Calu3 (cell line): ENCODE results near the gene IPP. TPM values are rescaled to one million over a fixed set of nuclear protein-coding genes. Genes with fewer than 3 reads are reported as not detected.
A peak's percentile ranks its signal among the peaks of the same experiment; 100 is the strongest.

Experiments used
- BruUV-seq: library from RNA; stranded (reverse); fragments of 400-500 nt; replicated peaks from 2 replicates; lab custom pipeline; 2021; lab: Mats Ljungman, UMichigan
- CTCF ChIA-PET: fragments of 300-600 bp; sonication (Branson Sonifier 250); formaldehyde crosslinking; loops from one replicate; lab custom pipeline; 2022; ENCODE audit warnings: antibody characterized with exemption; lab: Charles Lee
- DNase-seq: peaks from one replicate; pipeline ENCODE4 v3.0.0; 2022
- H3K27ac Mint-ChIP-seq: one replicate; pipeline ENCODE4 v1.8.0; 2022; ENCODE audit warnings: mixed read lengths; ENCODE audit not compliant: unreplicated experiment
- H3K27me3 Mint-ChIP-seq: one replicate; pipeline ENCODE4 v1.8.0; 2022; ENCODE audit warnings: mixed read lengths; ENCODE audit not compliant: unreplicated experiment
- H3K36me3 Mint-ChIP-seq: one replicate; pipeline ENCODE4 v1.8.0; 2022; ENCODE audit warnings: mild to moderate bottlenecking, moderate library complexity, mixed read lengths; ENCODE audit not compliant: insufficient read depth, unreplicated experiment
- H3K4me1 Mint-ChIP-seq: one replicate; pipeline ENCODE4 v1.8.0; 2022; ENCODE audit warnings: mild to moderate bottlenecking, low read depth, mixed read lengths; ENCODE audit not compliant: unreplicated experiment
- H3K4me3 Mint-ChIP-seq: one replicate; pipeline ENCODE4 v1.8.0; 2022; ENCODE audit warnings: mild to moderate bottlenecking, low read depth, moderate library complexity, mixed read lengths; ENCODE audit not compliant: unreplicated experiment
- H3K9me3 Mint-ChIP-seq: one replicate; pipeline ENCODE4 v1.8.0; 2022; ENCODE audit warnings: low read depth, mixed read lengths; ENCODE audit not compliant: unreplicated experiment
- CTCF ChIP-seq: fragments of 200-600 bp; IDR thresholded peaks from one replicate; pipeline ENCODE4 v1.8.0; 2022; ENCODE audit warnings: antibody characterized with exemption; ENCODE audit not compliant: unreplicated experiment
- intact Hi-C: fragments of 100-400 bp; cut with micrococcal nuclease; formaldehyde crosslinking; loops from one replicate; pipeline ENCODE4 v1.10.0; 2022; ENCODE audit not compliant: unreplicated experiment
- total RNA-seq: library from RNA; stranded (reverse); gene quantifications from 2 replicates; pipeline ENCODE4 v1.2.3, GENCODE V29; 2022

IPP gene
- total RNA-seq, 1 experiment from 2014 or later = 11.6 TPM

DNA sequence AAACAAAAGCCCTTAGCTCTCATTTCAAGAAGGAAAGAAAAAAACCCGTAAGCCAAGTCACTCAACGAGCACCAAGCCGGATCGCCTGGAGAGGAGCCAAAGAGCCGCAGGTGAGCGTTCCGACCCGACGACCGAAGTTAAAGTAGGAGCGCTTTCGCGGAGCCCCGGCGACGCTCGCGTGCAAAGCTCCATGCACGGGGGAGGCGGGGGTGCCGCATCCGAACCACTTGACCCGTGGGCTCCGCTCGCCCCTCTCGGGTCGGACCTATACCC lies 64.5 kb downstream of the IPP start:
- peak overlapping the region; percentile 80 for H3K27ac Mint-ChIP-seq
- TF ChIP-seq CTCF = no peak
- DNase-seq = peak; percentile 65
- H3K4me1 Mint-ChIP-seq = peaks cover 12% of the 10 kb centered on the region
- H3K4me3 Mint-ChIP-seq = peak overlapping the region; percentile 89
- peaks cover 58% of the 10 kb centered on the region for H3K36me3 Mint-ChIP-seq
- BruUV-seq = no TSS peak
- H3K27me3 Mint-ChIP-seq = no peaks in the 10 kb centered on the region
- no peaks in the 10 kb centered on the region for H3K9me3 Mint-ChIP-seq
- intact Hi-C loops = loop anchor here (5.0 to 10.0 kb wide), 2 partner anchors 174 to 1639 kb away; no protein-coding TSS in a partner anchor
- CTCF ChIA-PET = interaction anchor here (0.5 to 1.3 kb wide), 7 partner anchors 12 to 377 kb away, joined by 3 to 10 read pairs (median 3); partner anchors contain the start of gene MAST2

DNA sequence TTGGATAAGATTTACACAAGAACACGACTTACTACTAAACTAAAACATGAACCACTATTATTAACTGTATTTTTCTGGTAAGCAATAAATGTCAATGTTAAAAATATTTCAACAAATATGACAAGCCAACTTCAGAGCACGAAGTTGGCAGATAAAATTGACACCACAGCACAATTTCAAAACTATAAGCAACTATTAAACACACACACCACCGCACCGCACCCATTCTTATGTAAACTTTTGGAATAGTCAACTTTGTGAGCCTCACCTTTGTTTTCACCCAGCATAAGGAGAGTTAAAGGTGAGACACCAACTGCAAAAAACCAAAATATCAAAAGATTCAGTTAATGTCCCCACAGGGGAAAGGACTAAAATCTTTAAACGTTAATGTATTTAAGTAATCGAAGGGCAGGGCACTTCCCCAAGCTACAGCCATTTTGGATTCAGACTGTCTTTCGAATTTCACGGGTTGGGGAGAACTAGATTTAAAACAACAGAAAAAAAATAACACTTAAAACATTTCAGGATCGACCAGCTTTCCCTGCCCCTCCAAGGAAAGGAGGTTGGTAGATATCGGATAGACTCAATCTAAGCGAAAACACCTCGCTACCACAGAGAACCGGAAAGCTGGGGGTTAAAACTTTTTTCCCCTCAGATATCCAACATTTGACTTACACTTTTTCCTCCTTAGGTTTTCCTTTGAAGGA lies 65.0 kb downstream of the IPP start:
- H3K27ac Mint-ChIP-seq = peak overlapping the region; percentile 80
- peaks cover 53% of the 10 kb centered on the region for H3K36me3 Mint-ChIP-seq
- no peak for DNase-seq
- intact Hi-C loops = loop anchor here (2.0 to 10.0 kb wide), 3 partner anchors 37 to 1639 kb away; no protein-coding TSS in a partner anchor
- no TSS peak for BruUV-seq
- H3K27me3 Mint-ChIP-seq = no peaks in the 10 kb centered on the region
- no peaks in the 10 kb centered on the region for H3K9me3 Mint-ChIP-seq
- no peak for TF ChIP-seq CTCF
- CTCF ChIA-PET = interaction anchor here (0.6 to 1.3 kb wide), 6 partner anchors 11 to 378 kb away, joined by 3 to 10 read pairs (median 3); no protein-coding TSS in a partner anchor
- H3K4me1 Mint-ChIP-seq = peaks cover 17% of the 10 kb centered on the region
- peak overlapping the region; percentile 89 for H3K4me3 Mint-ChIP-seq

- CTCF ChIA-PET = no interaction called here
- H3K27me3 Mint-ChIP-seq = no peaks in the 10 kb centered on the region
- peak overlapping the region; percentile 80 for H3K27ac Mint-ChIP-seq
- peaks cover 52% of the 10 kb centered on the region for H3K36me3 Mint-ChIP-seq
- no peak for DNase-seq
- peak overlapping the region; percentile 89 for H3K4me3 Mint-ChIP-seq
- intact Hi-C loops = loop anchor here (2.0 to 10.0 kb wide), 2 partner anchors 36 to 1640 kb away; no protein-coding TSS in a partner anchor
- no peaks in the 10 kb centered on the region for H3K9me3 Mint-ChIP-seq
- H3K4me1 Mint-ChIP-seq = peaks cover 22% of the 10 kb centered on the region
- TF ChIP-seq CTCF = no peak
- BruUV-seq = TSS peak; percentile 31
These were observed 66.1 kb downstream of the IPP start for GRCh38 chr1:45684402-45684801.

DNA sequence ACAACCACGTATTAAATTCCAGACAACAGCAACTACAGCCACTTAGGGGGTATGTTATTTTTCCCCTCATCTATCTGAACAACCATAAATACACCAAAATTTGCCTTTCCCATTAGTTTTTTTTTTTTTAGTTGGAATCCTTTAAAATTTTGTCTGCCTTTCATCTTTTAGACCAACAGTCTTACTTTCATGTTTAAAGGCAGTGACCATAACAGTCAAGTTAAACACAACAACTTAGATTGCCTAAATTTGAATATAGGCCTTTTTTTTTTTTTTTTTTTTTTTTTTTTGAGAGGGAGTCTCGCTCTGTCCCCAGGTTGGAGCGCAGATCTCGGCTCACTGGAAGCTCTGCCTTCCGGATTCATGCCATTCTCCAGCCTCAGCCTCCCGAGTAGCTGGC lies 67.5 kb downstream of the IPP start:
- TF ChIP-seq CTCF = no peak
- BruUV-seq = no TSS peak
- DNase-seq = no peak
- Mint-ChIP-seq H3K4me1 (peaks cover 33% of the 10 kb centered on the region), H3K9me3 (no peaks in the 10 kb centered on the region), H3K27me3 (no peaks in the 10 kb centered on the region), H3K36me3 (peaks cover 40% of the 10 kb centered on the region), H3K27ac (no peak overlapping the region), H3K4me3 (no peak overlapping the region)
- intact Hi-C loops = loop anchor here (10.0 kb wide), 1 partner anchor 1642 kb away; no protein-coding TSS in a partner anchor
- CTCF ChIA-PET = no interaction called here
